Epidermal melanocyte (primary cell): Measurements from ENCODE around the gene TRMT112.

Experiments used
- DNase-seq: peaks from one replicate; pipeline ENCODE4 v3.0.0; 2011; ENCODE audit warnings: low spot score; ENCODE audit not compliant: insufficient read length

TRMT112 gene

DNA sequence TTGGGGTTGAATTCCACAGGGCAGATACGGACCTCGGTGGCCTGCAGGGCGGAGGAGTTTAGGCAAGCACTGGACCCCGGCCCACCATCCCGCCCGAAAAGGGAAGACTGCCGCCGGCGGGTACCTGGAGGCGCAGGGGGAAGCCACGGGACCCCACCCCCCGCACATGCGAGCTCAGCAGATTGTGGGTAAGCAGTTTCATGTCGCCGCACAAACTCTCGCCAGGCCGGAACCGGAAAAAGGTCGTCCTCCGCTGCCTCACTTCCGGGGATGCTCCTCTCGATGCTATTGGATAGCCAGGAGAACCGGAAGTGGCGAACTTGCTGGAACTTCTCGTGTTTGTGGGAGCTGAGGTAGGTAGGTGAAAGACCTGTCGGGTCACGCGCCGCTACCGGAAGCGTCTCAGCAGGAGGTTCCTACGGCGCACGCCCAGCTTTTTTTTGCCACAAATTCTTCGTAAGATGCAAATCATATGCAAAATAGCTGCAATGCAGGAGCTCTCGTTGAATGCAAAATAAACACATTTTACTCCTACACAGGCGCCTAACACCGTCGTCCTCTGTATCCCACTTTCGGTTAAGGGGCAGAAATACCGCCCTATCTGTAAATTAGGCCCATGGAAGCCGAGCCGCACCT lies at the start of gene TRMT112:
Gene TRMT112, minus strand, starts transcription at position 235 of the 636 bp plus-strand sequence. Its CDS starts 33 bp downstream, at position 202.
- DNase-seq: peak; percentile 98

- DNase-seq: no peak
These were observed 49.4 kb upstream of the TRMT112 start for GRCh38 chr11:64366751-64367150.

- no peak for DNase-seq
These were observed 47.6 kb upstream of the TRMT112 start for GRCh38 chr11:64364911-64365310.

GRCh38 chr11:64364435-64364834 lies 47.1 kb upstream of the TRMT112 start:
- DNase-seq: no peak

DNA sequence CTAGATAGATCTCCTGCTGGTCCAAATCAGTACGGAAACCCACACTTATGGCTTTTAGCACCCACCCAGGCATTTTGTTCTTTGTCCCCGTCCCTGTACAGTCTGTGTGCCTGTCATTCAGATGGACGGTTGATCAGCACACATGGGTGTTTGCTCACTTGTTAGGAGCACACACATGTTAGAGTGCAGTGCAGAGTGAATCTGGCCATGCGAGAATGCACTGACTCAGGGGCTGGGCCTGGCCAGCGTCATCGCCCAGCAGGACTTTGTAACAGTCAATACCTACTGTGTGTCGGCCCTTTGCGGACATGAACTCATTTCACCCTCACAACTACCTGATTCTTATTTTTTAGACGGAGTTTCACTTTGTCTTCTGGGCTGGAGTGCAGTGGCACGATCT lies 45.0 kb upstream of the TRMT112 start:
- DNase-seq: peak; percentile 14

DNA sequence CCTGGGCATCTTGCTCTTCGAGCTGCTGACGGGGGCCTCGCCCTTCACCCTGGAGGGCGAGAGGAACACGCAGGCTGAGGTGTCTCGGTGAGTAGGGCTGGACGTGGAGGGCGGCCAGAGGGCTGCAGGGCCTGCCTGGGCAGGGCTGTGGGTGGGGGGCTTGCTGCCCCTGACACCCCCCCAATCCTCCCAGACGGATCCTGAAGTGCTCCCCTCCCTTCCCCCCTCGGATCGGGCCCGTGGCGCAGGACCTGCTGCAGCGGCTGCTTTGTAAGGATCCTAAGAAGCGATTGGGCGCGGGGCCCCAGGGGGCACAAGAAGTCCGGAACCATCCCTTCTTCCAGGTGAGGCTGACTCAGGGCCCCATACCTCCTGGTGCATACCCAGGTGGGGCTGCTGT lies 44.3 kb upstream of the TRMT112 start:
- no peak for DNase-seq

DNA sequence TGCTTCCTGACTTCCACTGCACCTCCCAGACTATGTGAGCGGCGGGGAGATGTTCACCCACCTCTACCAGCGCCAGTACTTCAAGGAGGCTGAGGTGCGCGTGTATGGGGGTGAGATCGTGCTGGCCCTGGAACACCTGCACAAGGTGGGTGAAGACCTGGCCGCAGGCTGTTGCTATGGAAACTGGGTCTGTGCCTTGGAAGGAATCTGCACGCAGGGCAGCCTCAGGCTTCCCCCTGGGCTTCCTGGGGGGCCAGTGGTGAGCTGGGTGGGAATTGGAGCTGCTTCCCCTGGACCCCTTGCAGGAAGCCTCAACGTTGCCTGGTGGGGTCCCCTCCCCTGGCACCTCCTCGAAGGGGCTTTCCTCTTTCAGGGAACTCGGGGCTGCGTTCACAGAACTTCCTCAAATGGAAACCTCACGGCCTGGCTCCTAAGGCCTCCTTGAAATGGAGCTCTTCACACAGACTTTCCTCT lies 43.1 kb upstream of the TRMT112 start:
- no peak for DNase-seq

GRCh38 chr11:64359712-64360445 lies 42.5 kb upstream of the TRMT112 start:
- DNase-seq: no peak

- peak; percentile 95 for DNase-seq
These were observed 41.8 kb upstream of the TRMT112 start, which contains the start of gene RPS6KA4 for GRCh38 chr11:64358907-64359711. TSS of gene RPS6KA4 (plus strand) at chr11:64359162. CDS start at chr11:64359236, 74 bp downstream.

GRCh38 chr11:64358536-64358906 lies 41.2 kb upstream of the TRMT112 start:
- DNase-seq: no peak

DNA sequence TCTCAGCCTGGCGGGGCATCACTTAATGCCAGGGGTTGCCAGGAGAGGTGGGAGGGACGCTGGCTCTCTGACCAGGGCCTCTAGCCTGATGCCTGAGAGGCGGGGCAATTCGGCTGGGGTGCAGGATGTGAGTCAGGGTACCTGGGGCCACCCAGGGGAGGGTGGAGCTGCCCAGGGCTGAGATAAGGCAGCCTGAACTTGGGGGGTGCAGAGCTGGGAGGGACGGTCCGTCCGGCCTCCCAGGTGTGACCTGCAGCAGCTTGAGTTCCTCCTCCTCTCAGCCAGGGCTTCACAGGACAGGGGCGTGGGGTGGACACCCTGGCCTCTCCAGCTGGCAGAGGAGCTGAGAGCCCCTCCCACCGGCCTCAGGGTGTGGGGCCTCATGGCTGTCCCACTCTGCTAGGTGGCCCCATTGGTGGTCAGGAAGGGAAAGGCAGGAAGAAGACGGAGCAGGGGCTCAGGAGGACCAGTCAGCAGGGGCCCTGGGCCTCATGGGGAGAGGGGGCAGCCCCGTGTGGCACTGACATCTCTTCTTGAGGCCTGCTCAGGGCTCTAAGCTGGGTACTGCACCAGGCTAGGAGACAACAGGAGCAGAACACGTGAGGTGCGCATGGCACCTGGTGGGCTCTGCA lies 40.7 kb upstream of the TRMT112 start:
- no peak for DNase-seq

- DNase-seq: no peak
These were observed 40.1 kb upstream of the TRMT112 start for GRCh38 chr11:64357446-64357845.

DNA sequence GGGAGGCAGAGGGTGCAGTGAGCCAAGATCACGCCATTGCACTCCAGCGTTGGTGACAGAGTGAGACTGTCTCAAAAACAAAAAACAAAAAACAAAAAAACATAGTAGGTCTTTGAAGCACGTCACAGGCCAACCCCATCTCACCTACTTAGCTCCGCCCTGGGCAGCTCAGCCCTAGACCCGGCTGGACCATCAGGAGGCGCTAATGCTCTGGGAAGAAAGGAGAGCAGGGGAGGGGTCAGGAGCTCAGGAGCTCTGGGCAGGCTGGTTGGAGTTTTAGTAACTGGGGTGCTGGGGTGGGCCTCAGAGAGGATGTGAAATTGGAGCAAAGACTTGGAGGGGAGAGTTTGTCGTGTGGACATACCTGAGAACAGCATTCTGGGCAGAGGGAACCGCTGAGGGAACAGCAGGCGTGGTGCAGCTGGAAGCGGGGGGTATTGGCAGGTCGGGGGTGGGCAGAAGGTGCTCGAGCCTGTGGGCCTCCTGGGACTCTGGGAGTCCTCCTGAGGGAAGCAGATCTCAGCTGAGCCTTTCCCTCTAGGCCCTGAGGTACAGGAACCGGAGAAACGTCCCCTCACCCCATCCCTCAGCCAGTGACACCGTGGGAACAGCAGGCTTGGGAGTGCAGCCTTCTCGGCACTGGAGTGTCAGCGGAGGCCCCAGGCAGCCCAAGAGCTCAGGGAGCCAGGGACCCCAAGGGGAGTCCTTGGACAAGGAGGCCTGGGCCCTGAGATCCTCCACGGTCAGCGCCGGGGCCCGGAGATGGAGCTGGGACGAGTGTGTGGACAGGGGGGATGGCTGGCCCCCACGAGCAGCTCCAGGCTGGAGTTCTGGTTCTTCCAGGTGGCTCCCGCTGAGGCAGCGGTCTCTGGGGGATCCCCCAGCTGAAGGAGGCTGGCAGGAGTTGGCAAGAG lies 39.4 kb upstream of the TRMT112 start:
- DNase-seq: no peak

DNA sequence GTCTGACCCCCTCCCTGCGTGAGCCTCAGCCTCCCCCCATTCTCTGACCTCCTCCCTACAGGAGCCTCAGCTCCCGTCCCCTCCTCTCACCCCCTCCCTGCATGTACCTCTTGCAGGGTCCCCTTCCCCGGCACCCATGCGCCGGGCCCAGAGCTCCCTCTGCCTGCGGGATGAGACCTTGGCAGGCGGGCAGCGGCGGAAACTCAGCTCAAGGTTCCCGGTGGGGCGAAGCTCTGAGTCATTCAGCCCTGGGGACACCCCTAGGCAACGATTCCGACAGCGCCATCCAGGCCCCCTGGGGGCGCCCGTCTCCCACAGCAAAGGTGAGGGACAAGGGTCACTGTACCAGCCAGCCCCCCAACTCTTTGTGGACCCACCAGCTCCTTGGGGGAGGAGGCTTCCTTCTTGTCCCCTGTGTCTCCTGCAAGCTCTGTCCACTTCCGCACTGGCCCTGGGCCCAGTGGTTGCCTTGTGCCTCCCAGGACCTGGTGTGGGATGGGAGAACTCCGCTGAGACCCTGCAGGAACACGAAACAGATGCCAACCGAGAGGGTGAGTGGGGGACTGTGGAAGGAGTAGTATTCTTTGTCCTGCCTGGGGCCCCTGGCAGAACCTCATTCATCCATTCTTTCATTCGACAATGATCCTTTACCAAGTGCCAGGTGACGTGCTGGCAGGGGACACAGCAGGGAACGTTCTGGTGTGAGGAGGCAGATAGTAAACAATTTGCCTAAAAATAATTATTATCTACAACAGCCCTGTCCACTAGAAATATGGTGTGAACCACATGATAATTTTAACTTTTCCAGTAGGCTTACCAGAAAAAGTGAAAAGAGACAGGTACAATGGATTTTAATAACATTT lies 38.0 kb upstream of the TRMT112 start:
- DNase-seq: peak; percentile 94

DNA sequence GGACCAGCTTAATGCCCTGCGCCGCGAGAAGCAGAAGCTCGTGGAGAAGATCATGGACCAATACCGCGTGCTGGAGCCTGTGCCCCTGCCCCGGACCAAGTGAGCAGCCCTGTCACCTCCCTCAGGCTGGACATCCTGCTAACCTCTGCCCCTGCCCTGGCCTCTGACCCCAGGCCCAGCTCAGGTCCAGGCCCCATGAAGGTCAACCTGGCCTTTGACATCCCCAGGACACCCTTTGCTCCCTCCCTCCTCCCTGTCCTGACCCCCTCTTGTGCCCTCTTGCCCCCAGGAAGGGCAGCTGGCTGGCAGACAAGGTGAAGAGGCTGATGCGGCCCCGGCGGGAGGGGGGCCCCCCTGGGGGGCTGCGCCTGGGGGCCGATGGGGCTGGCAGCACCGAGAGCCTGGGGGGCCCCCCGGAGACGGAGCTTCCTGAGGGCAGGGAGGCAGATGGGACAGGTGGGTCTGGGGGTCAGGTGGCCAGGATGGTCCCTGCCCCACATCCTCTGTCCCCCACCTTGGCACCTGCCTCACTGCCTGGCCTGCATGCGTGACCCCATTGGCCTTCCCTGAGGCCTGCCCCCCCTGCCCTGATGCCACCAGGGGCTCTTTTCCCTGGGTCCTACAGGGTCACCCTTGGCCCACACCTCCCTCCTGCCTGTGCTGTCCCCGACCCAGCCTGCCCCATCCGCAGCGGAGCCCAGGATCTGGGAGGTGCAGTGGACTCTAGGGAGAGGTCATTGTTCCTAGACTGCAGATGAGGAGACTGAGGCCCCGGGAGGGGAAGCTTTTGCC lies 36.6 kb upstream of the TRMT112 start:
- no peak for DNase-seq

GRCh38 chr11:64352995-64353714 lies 35.8 kb upstream of the TRMT112 start:
- DNase-seq: no peak

DNA sequence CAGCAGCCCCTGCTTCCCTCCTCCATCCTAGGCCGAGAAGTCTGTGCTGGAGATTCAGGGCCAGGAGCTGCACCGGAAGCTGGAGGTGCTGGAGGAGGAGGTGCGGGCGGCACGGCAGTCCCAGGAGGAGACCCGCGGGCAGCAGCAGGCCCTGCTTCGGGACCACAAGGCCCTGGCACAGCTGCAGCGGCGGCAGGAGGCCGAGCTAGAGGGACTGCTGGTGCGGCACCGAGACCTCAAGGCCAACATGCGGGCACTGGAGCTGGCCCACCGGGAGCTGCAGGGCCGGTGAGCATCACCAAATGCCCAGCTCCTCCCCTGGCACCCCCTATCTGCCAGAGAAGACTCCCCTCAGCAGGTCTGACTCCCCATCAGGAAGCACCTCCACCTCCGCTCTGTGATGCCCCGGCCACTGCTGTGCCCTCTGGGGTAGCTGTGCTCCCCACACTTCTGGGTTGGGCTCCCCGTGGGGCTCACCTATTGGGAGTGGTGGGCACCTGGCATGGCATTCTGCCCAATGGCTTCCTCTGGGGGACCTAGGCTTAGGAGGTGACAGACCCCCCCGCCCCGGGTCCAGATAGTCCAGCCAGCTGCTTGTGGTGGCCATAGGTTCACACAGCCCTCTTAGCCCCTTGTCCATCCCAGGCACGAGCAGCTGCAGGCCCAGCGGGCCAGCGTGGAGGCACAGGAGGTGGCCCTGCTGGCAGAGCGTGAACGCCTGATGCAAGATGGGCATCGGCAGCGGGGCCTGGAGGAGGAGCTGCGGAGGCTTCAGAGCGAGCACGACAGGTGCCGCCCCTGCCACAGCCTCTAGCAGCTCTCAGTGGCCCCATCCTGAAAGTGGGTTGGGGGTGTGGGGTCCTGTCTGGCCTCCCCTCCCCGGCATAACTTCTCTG lies 35.0 kb upstream of the TRMT112 start:
- DNase-seq: no peak
